ENCODE data around the gene NT5C1A. TPM values are rescaled to one million over a fixed set of nuclear protein-coding genes. Genes with fewer than 3 reads are reported as not detected.

The NT5C1A gene
- total RNA-seq, 1 experiment from 2014 or later = not detected

GRCh38 chr1:39640861-39641260 lies 31.0 kb downstream of the NT5C1A start:
- H3K27me3 Mint-ChIP-seq (ENCODE audit: low read depth) = peaks cover 93% of the 10 kb centered on the region
- Histone ChIP-seq H3K9me3 (ENCODE audit: control insufficient read depth, low read depth, low read length) (no peaks in the 10 kb centered on the region), H4K20me1 (ENCODE audit: control insufficient read depth, insufficient read depth, insufficient read length) (no peaks in the 10 kb centered on the region), H2BK12ac (ENCODE audit: insufficient read length, low read depth, low read length) (no peak overlapping the region), H3K23ac (ENCODE audit: insufficient read length, low read depth, low read length) (no peak overlapping the region), H3K27me3 (ENCODE audit: insufficient read depth, low read length) (peaks cover 10% of the 10 kb centered on the region; the same call in 1 of the 2 replicates), H3K4ac (ENCODE audit: low read depth, low read length) (no peak overlapping the region), H2BK20ac (ENCODE audit: low read depth, low read length, poor library complexity, severe bottlenecking) (no peak overlapping the region), H3K56ac (ENCODE audit: insufficient read length, low read depth, low read length) (no peak overlapping the region), H4K8ac (replicated peaks; ENCODE audit: insufficient read length, low read depth, low read length) (no peak overlapping the region), H3K79me2 (ENCODE audit: insufficient read depth, low read length) (no peaks in the 10 kb centered on the region), H3T11ph (ENCODE audit: low read length) (no peak overlapping the region), H3K4me2 (ENCODE audit: insufficient read depth, insufficient read length, low read length) (no peak overlapping the region), H2BK5ac (ENCODE audit: insufficient read length, low read length) (no peak overlapping the region), H4K5ac (ENCODE audit: insufficient read length, low read depth, low read length) (no peak overlapping the region), H2AK5ac (ENCODE audit: insufficient read length, low read length) (no peak overlapping the region), H3K79me1 (ENCODE audit: insufficient read depth, low read depth, low read length, poor library complexity, severe bottlenecking) (no peaks in the 10 kb centered on the region), H2AFZ (ENCODE audit: low read length) (no peak overlapping the region), H2BK120ac (ENCODE audit: low read depth, low read length, poor library complexity, severe bottlenecking) (no peak overlapping the region), H2BK15ac (ENCODE audit: low read depth, low read length) (no peak overlapping the region), H3K14ac (ENCODE audit: insufficient read depth, low read length) (no peak overlapping the region), H3K27ac (ENCODE audit: insufficient read length, low read depth, low read length) (no peak overlapping the region), H3K9ac (ENCODE audit: extremely low read depth, insufficient read length, low read length) (no peak overlapping the region), H3K4me1 (ENCODE audit: insufficient read depth, low read length) (no peaks in the 10 kb centered on the region), H4K91ac (ENCODE audit: insufficient read length, low read depth, low read length) (no peak overlapping the region), H3K23me2 (ENCODE audit: insufficient read length, low read depth, low read length, poor library complexity, severe bottlenecking) (no peaks in the 10 kb centered on the region), H3K18ac (ENCODE audit: insufficient read length, low read depth, low read length) (no peak overlapping the region)
- no peaks in the 10 kb centered on the region for H3K36me3 Mint-ChIP-seq (ENCODE audit: insufficient read depth in 1 of 3, low read depth in 3 of 3)
- TF ChIP-seq, protein P1, sequence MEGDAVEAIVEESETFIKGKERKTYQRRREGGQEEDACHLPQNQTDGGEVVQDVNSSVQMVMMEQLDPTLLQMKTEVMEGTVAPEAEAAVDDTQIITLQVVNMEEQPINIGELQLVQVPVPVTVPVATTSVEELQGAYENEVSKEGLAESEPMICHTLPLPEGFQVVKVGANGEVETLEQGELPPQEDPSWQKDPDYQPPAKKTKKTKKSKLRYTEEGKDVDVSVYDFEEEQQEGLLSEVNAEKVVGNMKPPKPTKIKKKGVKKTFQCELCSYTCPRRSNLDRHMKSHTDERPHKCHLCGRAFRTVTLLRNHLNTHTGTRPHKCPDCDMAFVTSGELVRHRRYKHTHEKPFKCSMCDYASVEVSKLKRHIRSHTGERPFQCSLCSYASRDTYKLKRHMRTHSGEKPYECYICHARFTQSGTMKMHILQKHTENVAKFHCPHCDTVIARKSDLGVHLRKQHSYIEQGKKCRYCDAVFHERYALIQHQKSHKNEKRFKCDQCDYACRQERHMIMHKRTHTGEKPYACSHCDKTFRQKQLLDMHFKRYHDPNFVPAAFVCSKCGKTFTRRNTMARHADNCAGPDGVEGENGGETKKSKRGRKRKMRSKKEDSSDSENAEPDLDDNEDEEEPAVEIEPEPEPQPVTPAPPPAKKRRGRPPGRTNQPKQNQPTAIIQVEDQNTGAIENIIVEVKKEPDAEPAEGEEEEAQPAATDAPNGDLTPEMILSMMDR (conservative IDR thresholded peaks at IDR 0.05) = no peak
- H3K4me3 Mint-ChIP-seq = no peak overlapping the region
- no CpG with 5 or more reads among the region's 8 CpGs for WGBS (ENCODE audit: extremely low coverage, insufficient read length, low lambda C conversion rate)
- H3K9me3 Mint-ChIP-seq = no peaks in the 10 kb centered on the region
- H3K27ac Mint-ChIP-seq = no peak overlapping the region
- DNase-seq = no peak
- H3K4me1 Mint-ChIP-seq = peaks cover 8 to 10% of the 10 kb centered on the region in 2 experiments
